GM19035 (cell line): ENCODE data around the gene REELD1.
A peak's percentile ranks its signal among the peaks of the same experiment; 100 is the strongest.

Source experiments
- ATAC-seq: cut with Tn5 transposase; IDR thresholded peaks from one replicate; pipeline ENCODE4 v1.9.1; 2021; ENCODE audit not compliant: unreplicated experiment

REELD1 gene

DNA sequence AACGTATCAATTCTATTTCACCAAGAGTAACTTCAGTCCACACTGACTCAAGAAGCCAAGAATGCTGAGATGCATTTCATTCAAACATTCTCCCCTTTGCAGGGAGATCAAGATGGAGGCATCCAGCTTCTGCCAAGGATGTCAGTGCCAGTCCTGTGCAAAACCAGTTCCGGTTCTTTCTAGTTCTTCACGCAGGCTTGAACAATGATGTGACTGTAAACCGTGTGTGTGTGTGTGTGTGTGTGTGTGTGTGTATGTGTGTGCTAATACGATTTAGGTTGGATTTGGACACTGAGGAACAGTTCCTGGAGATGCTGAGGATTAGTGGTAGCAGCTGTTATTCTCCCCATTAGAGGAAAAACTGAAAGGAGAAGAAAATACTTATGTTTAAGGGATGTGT lies at the start of gene REELD1:
Gene REELD1, plus strand, starts transcription at position 301 of the 400 bp plus-strand sequence. CDS start 2,415 bp downstream, outside the sequence.
- ATAC-seq: no peak

DNA sequence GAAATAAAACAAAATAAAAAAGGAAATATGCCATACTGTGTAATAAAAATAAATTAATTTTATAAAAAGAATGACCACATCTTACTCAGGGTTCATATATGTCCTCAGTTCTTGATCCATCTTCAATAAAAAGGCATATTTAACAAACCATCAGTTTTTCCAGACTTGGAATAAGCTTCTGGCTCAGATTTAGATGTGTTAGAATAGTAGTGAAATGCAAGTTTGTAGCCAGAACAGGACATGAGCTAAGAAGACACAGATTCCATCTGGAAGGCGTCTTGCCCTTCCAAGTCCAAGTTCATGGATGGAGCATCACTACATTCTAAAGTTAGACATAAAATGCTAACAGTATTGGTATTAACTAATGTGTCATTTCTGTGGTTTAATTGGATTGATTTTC lies 49.1 kb upstream of the REELD1 start:
- no peak for ATAC-seq

DNA sequence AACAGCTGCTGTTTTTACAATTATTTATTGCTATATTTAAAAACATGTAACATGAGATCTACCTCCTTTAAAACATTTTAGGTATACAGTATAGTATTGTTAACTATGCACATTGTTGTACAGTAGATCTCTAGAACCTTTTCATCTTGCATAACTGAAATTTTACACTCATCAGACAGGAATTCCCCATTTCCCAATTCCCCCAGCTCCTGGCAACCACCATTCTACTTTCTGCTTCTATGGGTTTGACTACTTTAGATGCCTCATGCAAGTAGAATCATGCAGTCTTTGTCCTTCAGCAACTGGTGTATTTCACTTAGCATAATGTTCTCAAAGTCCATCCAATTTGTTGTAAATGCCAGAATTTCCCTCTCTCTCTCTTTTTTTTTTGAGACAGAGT lies 48.5 kb upstream of the REELD1 start:
- ATAC-seq: no peak

DNA sequence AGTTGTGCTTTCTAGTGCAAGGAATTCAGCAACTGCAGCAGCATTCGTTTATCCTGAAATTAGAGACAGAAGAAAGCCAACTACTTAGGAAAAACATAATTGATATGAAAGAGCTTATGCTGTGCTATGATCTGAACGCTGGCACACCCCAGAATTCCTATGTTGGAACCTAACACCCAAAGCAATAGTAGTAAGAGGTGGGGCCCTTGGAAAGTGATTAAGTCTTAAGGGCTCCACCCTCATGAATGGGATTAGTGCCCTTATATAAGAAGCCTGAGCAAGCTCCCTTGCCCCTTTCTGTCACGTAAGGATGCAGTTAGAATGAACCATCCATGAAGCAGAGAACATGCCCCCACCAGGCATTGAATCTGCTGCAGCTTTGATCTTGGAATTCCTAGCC lies 44.2 kb upstream of the REELD1 start:
- ATAC-seq: no peak

DNA sequence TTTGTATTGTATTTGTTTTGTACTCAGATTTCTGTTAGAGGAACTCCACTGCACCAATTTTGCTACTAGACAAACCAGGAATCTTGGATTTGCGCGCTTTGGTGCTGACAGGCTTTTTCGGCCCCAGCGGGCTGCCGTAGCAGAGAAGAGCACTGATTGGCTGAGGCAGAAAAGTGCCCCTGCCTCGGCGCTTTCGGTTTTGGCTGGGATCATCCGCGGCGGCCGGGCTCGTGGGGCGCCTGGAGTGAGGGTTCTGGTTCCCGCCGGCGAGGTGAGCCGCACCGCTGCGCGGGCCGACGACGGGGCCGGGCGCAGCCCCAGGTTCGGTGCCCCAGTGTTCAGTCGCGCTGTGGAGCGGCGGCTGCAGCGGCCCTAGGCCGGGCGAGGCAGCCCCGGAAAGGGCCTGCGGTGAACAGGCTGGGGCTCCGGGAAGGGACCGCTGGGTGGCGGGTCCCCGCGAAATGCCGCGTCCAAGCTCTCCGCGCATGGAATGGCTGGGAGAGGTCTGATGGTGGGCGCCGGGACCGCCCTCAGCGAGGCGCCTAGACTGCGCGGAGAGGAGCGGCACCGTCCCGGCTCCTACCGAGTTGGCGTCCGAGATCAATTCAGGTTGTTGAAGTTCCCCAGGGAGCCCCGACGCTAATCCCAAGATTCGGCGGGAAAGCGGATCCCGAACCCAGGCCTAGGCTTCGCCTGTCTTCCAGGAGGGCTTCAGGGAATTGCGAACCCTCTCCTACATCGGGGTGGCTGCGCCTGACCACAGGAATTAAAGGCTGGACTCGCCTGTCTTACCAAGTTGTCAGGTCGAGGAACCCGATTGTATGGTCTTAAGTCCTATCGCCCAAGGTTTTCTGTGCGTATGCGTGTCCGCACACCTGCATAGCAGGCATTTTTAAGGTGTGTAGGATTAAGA lies 38.5 kb upstream of the REELD1 start, which contains the start of gene LSM6:
Gene LSM6, plus strand, starts transcription at position 178 of the 913 bp plus-strand sequence. CDS start 7,204 bp downstream, outside the sequence.
- peak; percentile 96 for ATAC-seq

DNA sequence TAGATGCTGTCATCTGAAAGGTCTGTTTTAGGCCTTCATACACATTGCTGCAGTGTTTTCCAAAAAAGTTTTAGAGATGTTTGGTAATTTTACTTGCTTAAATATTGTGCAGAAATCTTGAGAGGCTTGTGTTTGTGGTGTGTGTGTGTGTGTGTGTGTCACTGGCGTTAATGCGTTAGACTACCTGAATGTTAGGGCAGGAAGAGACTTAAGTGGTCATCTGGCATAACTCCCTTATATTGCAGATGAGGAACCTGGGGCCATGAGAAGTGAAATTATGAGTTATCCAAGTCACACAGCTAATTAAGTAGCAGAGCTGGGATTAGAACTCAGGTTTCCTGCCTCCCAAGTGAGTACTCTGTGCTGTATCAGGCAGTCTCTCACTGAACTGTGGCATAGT lies 37.4 kb upstream of the REELD1 start:
- ATAC-seq: no peak

DNA sequence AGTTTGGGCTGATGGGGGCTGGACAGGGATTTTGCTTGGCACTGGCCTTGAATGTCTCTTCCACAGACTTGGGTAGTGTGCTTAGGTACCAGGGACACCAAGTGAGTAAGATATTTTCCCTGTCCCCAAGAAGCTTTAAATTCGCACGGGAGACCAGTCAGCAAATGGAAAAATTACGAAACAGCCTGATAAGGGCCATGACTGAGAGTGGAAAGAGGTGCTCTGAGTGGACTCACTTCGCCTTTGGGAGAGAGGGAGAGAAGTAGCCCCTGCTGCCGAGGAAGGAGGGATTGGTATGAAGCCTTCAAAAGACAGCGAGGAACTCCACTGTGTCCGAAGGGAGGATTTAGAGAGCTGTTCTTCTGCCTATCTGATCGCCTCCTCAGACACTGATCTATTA lies 36.2 kb upstream of the REELD1 start:
- ATAC-seq: no peak

DNA sequence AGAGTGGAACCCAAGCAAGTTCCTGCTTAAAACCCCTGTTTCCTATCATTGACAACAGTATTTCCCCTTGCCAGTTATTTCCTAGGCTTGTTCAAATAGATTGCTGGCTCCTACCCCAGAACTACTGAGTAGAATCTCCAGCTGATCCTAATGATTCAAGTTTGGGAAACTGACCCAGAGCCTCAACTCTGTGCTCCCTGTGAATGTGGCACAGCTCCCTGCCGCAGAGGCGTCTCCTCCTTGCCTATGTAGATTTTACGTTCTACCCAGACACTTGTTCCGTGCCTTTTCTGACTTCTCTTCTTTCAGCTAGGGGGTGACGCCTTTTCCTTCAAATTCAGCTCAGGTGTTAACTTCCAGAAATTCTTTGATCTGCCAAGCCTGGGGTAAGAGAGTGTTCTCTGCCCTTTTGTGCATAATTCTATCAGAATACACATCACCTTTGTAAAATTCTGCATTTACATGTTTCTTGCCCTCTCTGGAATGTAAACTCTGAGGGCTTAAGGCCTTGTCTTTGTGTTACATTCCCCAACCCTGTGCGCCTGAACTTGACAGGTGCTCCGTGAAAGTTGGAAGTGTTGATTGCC lies 34.5 kb upstream of the REELD1 start:
- no peak for ATAC-seq

DNA sequence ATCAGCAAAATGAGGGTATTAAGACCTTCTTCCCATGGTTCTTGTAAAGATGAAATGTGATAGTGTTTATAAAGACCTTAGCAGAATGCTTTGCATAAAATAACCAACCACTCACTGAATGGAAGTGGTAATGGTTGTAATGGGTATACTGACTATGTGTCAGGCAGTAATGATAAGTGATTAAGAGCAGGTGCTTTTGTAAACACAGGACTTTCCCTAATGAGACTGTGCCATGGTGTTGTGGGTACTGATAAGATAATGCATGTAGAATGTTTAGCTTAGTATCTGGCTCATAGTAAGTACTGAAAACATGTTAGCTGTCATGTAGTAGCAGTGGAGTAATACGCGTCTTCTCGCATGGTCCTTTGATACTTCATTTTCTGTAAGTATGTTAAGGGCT lies 31.9 kb upstream of the REELD1 start:
- no peak for ATAC-seq

DNA sequence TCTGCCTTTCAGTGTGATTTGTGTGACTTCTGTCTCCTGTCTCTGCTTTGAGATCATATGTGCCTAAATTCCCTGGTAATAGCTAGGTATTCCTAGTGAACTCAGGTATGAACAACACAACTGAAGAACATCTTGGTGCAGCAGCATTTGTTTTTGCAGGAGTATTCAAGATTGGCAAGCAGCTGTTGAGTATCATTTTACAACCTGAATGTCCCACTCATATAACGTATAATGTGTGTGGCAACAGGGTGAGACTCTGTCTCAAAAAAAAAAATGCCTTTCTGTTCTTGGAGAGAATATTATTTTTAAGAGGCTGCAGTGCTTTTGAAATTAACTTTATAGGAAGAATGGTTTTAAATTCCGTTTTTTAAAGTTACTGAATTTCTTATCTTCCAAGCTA lies 31.1 kb upstream of the REELD1 start:
- ATAC-seq: no peak

DNA sequence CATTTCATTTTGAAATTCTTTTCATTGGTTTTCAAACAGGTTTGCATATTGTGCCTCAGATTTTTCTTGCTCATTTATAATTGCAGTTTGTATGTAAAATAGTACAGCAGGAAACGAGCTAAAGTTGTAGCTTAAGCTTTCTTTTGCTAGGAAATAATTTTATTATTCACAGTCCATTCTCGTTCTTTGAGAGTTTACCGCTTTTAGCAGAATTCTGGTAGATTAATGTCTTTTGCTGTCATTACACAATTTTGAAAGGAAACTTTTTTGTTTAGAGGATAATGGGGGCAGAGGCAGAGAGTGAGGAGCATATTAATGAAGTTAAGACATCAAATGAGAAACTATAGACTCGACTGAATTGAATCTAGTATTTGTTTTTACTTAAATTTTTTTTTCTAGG lies 28.3 kb upstream of the REELD1 start:
- ATAC-seq: no peak

DNA sequence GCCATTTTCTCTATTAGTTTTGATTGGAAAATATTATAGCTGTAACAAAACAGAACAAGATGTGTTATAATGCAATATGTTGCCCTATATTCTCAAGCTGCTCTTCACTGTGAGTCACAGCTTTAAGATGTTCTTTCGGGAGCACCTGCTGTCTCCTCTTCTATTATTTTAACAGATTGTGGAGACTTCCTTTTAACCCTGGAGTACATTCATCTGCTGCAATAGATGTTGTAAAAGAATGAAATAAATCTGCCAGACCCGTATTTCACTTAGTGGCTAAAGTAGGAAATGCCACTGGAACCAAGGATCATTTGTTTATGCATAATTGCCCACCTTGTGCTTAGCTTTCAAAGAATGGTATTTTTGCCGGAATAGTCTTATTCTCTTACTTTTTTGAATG lies 27.7 kb upstream of the REELD1 start:
- no peak for ATAC-seq

DNA sequence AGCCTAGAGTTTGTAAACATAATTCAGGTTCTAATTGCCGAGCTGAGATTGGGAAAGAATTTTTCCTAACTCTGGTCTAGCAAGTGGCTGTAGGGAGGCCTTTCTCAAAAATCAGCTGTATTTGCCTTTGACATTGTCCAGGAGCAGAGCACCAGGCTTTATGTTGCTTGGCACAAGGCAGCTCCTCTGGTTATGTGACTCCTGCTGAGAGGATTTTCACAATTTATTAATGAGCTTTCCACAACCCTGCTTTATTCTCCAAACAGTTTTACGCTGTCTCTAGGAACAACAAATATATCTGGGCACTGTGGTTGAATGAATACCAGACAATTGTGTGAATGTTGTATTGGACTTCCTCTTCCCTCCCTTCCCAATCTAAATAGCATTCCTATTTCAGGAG lies 23.9 kb upstream of the REELD1 start:
- ATAC-seq: no peak

DNA sequence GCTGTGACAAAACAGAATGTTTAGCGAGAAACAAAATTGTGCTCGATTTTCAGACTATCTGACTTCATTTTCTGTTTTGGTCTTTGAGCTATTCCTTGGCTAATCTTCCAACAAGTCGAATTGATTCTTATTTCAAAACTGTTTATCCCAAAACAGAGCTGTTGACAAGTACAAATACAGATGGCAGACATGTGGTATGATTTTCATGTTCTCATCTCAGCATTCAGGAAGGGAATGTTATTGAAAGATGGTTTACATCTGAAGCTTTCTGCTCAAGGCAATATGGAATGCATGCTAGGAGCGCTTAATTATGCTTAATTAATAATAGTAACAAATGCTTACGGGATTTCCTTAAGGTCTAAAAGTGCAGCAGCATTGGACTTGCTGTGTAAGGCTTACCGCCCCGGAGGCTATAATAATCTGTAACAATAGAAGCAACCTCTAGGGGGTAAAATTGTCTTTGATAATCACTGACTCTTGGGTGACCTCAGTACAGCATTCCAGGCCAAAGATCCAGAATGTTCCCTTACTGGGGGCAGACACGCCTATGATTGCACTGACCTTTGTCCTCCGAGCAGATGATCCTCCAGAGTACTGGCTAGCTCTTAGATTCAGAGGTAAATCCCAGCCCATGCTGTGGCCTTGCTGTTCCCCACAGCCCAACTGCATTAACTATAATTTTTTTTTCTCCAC lies 22.4 kb upstream of the REELD1 start:
- no peak for ATAC-seq

DNA sequence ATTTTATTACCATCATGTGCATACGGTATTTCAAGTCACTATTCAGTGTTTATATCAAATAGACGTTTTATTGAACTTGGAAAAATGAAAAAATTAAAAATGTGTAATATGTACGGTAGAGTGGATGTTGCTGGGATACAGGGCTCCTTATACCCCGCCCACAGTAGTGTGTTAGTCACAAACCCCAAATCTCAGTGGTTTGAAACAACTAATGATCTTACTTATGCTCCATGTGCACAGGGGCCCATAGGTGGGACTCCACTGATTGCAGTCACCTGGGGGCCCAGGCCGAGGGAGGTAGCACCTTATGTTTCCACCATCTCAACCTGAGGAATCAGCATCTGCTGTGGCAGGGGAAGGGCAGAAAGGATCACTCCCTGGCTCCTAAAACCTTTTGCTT lies 20.7 kb upstream of the REELD1 start:
- ATAC-seq: no peak

DNA sequence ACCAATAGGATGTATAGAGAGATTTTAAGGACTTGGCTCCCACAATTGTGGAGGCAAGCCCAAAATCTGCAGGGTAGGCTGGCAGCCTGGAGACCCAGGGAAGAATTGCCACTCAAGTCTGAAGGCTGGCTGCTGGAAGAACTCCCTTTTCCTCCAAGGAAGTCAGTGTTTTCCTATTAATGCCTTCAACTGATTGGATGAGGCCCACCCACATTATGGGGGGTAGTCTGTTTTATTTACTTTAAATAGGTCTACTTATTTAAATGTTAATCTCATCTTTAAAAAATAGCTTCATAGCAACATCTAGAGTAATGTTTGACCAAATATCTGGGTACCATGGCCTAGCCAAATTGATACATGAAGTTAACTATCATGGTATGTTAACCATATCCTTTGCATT lies 20.1 kb upstream of the REELD1 start:
- no peak for ATAC-seq

DNA sequence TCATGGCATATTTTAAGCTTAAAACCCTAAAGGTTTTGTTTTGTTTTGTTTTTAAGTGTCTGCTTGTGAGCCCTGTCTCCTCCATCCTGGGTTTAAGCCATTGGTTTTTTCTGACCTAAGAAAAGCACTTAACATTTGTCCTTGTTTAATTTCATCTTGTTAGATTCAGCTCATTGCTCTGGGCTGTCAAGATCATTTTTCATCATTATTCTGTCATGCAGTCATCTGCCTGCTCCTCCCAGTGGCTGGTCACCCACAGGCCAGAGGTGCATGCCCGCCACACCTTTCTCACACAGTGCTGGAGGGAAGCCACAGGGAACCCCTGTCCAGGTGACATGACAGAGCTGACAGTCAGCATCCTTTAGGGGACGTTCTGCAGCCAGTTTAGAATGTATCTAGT lies 11.7 kb upstream of the REELD1 start:
- ATAC-seq: no peak

DNA sequence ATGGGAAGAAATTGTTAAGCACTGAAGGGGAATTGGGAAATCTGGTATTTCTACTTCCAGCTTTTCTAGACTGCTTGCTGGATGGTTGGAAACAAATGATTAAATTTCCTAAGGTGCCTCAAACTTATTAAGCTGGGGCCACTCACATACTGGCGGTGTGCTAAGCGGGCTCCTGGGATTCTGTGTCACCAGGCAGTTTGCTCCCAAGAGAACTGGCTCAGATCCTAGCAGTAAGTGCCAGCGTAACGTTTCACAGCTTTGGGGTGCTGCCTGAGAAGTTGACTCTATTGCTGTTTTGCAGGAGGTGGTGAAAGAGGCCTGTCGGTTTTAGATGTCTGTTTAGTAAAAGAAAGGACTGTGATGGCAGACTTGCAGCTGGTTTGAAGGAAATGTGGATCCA lies 6.9 kb upstream of the REELD1 start:
- no peak for ATAC-seq

DNA sequence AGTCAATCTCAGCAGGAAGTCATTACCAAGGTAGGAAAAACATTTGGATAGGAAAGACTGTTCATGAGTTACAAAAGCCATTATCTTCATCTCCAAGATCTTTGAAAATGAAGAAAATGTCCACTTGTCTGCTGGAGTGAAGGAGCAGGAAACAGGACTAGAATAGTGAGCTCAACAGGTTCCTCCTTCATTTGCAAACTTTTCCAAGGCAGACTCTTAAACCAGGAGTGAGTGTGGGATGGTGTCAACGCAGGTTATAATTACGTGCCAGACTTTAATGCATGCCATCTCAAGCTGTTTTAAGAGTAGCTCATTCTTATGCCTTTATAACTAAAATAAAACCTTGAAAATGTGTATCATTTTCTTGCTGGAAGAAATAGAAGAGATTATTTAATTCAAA lies 3.4 kb upstream of the REELD1 start:
- ATAC-seq: no peak

DNA sequence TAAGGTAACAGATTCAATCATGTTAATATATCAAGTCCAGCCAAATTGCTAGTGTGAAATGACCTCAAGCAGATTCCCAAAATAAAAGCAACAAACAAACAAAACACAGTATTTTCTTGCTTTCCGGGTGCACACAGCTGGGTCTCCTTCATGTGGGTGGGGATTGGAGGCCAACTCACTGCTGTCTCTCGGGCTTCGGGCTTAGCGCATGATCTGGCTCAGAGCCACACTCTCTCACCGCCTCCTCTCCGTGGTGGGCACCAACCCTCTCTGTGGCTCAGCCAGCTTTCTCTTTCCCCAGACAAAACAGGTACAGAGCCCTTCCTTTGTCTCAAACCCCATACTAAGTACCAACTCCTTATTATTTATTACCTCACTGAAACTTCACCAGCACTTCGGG lies 2.9 kb upstream of the REELD1 start:
- ATAC-seq: no peak

DNA sequence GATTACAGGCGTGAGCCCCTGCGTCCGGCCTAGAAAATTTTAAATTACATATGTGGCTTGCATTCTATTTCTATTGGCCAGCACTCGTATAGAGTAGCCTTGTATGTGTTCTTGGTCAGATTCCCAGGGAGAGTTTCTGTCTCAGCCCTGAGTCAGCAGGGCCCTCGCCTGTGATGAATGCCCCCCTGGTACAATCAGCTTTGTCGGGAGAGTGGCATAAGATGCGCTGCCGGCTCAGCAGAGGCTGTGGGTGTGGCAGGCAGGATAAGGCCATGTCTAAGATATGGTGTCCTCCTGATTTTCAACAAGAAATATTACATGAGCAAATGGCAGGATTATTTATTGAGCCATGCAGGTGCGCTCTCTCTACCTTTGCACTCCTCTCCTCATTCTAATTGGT lies 1.6 kb upstream of the REELD1 start:
- ATAC-seq: no peak

DNA sequence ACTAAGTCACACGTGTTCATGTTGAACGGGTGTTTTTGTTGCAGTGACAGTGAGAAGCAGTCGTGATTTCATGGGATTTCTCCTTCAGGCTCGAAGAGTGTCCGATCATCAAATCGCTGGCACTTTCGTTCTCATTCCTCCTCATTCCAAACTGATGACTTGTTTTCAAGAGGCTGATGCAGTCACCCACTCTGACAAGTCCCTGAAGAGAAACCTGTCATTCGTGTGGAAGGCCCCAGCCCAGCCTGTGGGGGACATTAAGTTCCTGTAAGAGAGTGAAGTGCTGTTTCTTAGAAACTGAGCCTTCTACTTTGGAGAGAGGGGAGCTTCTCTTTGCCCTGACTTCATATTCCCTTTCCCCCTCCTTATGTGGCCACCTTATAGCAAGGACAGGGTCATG lies 8.0 kb downstream of the REELD1 start:
- ATAC-seq: no peak
